Measurements from ENCODE around the gene DERA.
"Not testable (repeated sequence)": the region's sequence is repeated elsewhere in the genome, so short reads cannot be mapped to it uniquely, and the experiment has no call there.

Gene DERA

GRCh38 chr12:15910864-15911721 is at the start of gene DERA:
Gene DERA (plus strand): TSS chr12:15911332. CDS start chr12:15911384, 52 bp downstream.
- peak; percentile 86 for DNase-seq (ENCODE audit: low read depth)

DNA sequence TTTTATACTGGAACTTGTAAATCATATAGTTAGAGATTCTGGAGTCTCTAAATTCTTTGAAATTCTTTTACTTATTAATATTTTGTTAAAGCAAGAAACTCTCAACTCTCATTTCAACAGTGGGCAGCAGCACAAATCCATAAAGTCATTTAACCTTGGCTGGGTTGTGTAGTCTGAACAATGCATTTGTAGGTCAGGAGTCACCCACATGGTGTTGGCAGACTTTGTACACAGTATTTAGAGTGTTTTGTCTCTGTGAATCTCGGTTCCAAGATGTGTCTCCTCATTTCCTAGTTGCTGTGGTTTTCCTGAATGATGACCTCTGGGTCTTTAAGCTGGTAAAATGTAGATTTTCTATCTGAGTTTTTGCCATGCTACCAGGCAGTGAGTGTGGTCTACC is 49.7 kb upstream of the DERA start:
- no peak for DNase-seq (ENCODE audit: low read depth)

GRCh38 chr12:15862840-15863239 is 48.3 kb upstream of the DERA start:
- no peak for DNase-seq (ENCODE audit: low read depth)

DNA sequence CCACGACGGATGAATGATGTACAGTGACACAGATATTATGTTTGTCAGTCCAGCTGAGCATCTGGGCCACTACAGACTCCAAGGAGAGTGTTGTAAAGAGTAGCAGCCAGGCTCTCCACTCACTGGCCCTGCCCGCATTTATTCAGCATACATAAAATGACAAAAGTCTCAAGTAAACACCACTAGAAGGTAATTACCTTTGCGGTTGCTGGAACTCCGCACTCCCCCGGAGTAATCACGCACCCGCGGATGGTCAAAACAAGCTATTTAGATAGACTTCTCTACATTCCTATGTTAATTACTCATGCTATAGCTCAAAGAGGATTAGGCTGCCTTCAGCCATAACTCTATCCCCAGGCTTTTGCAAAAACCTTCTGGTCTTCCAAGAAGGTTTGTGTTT is 47.8 kb upstream of the DERA start:
- DNase-seq (ENCODE audit: low read depth), result peak; percentile 42

GRCh38 chr12:15863984-15864383 is 47.1 kb upstream of the DERA start:
- DNase-seq (ENCODE audit: low read depth), result no peak

GRCh38 chr12:15868186-15868585 is 42.9 kb upstream of the DERA start:
- DNase-seq (ENCODE audit: low read depth), result no peak

GRCh38 chr12:15873556-15873955 is 37.6 kb upstream of the DERA start:
- no peak for DNase-seq (ENCODE audit: low read depth)

GRCh38 chr12:15874556-15875145 is 36.5 kb upstream of the DERA start:
- not testable (repeated sequence) for DNase-seq (ENCODE audit: low read depth)

DNA sequence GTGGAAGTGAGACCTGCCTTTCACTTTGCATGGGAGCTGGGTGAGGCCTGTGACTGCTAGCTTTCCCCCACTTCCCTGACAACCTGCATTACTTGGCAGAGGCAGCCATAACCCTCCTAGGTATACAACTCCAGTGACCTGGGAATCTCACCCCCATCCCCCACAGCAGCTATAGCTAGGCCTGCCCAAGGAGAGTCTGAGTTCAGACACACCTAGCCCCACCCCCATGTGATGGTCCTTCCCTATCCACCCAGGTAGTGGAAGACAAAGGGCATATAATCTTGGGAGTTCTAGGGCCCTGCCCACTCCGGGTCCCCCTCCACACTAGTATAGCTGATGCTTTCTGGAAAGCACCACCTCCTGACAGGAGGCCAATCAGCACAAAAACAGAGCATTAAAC is 35.3 kb upstream of the DERA start:
- DNase-seq (ENCODE audit: low read depth), result no peak

- DNase-seq (ENCODE audit: low read depth), result no peak
These were observed 31.7 kb upstream of the DERA start for GRCh38 chr12:15879413-15879812.

DNA sequence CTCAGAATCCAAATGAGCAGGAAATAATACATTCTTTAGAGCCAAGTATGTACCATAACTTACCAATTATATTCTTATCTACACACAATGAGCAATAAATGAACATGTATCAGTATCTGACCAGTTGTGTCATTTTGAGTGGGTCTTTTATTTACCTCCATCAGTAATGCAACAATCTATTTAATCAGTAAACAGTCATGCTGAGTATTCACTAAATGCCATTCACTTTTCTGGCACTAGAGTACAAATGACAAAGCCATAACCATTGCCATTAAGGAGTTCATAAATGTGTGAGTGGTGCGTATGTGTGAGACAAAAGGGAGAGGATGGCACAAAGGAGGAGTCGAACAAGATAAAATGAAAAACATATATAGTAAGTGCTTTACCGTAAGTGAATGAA is 30.4 kb upstream of the DERA start:
- DNase-seq (ENCODE audit: low read depth), result no peak

DNA sequence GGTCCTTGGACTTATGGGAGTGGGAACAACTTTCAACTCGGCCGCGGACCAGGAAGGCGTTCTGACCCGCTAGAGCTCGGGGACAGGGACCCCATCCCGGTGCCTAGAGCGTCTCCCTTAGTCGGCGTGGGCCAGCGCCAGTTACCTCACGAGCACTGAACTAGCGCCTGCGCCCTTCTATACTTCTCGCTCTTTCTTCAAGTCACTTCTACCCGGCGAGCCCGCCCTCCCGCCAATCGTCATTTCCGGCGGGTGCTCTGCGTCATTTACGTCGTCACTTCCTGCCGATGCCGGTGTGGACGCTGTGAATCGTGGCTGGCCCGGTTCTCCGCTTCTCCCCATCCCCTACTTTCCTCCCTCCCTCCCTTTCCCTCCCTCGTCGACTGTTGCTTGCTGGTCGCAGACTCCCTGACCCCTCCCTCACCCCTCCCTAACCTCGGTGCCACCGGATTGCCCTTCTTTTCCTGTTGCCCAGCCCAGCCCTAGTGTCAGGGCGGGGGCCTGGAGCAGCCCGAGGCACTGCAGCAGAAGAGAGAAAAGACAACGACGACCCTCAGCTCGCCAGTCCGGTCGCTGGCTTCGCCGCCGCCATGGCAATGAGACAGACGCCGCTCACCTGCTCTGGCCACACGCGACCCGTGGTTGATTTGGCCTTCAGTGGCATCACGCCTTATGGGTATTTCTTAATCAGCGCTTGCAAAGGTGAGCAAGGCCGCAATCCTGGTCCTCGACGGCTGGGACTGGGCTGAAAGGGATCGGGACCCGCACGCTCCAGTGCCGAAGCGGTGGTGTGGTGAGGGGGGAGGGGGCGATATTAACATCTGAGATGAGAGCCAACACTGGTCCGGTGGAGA is 28.8 kb upstream of the DERA start, which contains the start of gene STRAP:
TSS of gene STRAP (plus strand) at position 270 of the 854 bp plus-strand sequence. CDS start at position 591, 321 bp downstream.
- DNase-seq (ENCODE audit: low read depth), result peak; percentile 97

GRCh38 chr12:15883536-15883935 is 27.6 kb upstream of the DERA start:
- DNase-seq (ENCODE audit: low read depth), result peak; percentile 37

GRCh38 chr12:15886372-15887042 is 24.6 kb upstream of the DERA start:
- no peak for DNase-seq (ENCODE audit: low read depth)

DNA sequence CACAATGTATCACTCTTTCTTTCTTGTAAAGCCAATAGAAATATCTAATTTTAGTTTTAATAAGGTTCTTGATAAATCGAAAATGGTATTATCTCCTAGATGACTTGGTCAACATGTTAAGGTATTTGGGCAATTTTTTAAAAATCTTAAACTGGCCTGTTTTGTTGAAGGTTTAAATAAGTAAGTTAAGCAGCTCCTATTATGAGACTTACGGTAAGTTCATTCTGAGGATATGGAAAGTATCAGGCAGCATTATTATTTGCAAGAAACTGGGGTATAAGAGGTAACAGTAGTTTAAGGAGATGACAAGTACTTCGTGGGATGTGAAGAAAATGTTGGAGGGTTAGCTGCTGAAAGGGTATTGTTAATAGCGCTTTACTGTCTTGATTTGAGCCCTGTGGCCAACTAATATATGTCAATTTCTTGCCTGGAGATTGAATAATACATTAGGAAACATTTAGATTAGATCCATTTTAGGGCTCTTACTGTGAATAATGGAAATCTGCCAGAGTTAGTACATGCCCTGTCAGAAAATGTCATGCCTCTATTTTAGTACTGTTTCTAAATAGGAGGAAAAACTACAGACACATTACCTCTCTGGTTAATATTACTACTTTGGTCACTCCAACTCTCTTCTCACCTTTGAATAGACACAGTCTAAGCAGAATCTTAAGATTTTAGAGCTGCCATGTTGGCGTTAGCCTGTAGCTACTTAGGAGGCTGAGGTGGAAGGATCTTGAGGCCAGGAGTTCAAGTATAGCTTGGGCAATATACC is 23.9 kb upstream of the DERA start:
- no peak for DNase-seq (ENCODE audit: low read depth)

DNA sequence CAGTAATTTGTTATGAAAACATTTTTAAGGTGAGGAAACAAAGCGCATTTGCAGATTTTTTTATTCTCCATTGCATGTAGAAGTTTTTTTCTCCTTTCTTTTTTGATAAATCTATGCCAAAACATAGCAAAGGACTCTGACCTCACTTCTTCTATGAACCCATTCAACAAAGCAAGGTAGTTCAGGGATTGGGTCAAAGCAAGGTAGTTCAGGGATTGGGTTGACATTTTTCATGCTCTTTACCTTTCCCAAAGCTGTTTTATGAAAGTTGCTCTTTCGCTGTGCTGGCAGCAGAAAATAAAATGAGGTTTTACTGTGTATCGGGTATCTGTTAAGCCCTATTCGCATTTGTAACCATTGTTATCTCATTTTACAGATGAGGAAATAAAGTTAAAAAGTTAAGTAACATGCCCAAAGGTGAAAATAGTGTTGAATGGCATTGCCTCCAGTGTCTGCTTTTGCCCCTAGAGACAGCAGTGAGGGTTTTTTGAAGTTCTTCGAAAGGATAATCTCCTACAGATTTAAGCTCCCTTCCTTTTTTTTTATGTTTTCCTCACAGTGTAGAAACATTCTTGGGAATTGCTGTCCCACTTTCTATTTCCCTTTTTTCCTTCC is 18.4 kb upstream of the DERA start:
- no peak for DNase-seq (ENCODE audit: low read depth)

- no peak for DNase-seq (ENCODE audit: low read depth)
These were observed 17.9 kb upstream of the DERA start for GRCh38 chr12:15893260-15893659.

DNA sequence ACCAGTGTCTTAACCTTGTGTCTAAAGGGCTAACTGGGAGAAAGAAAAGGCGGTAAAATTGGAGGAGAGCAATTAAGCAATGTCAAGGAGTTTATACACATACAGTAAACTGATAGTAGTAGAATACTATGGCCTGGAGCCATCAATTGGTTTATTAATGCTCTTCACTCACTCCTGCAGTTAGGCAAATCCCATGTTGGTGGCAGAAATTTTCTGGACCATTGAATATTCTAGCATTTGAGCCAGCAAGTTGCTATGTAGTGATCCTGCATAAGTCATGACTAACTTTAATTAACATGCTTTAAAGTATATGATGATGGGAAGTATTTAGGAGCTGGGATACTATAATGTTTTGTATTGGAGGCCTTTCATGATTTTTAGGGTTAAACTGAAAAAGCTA is 14.3 kb upstream of the DERA start:
- DNase-seq (ENCODE audit: low read depth), result no peak

DNA sequence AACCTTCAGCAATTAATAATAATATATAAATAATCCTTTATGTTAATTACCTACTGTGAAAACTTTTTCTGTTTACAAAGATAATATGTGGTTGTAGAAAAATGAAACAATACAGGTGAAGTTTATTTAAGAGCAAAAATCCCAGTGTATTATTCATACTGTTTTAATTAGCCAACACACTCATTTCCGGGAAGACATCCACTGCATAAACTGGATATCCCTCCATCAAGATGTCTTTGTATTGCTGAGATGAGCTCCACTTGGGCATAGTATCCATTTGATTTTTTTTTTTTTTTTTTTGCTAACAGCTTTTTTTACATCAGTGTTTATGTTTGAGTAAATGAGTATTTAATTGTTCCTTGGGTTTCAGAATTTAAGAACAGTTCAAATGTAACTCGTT is 13.7 kb upstream of the DERA start:
- peak; percentile 40 for DNase-seq (ENCODE audit: low read depth)

GRCh38 chr12:15899282-15899870 is 11.8 kb upstream of the DERA start:
- peak; percentile 54 for DNase-seq (ENCODE audit: low read depth)

Data from ELR (cell line).